Esophagus muscularis mucosa (tissue), 3 donors: ENCODE data around the gene PTPRN2.

ENCODE experiments used
- POLR2AphosphoS5 ChIP-seq, 2 donors: sonication (generic); formaldehyde crosslinking; IDR thresholded peaks; one replicate each; pipeline ENCODE4 v1.6.1; 2017; ENCODE audit warnings: antibody characterized with exemption in 2 of 2
- TF ChIP-seq, protein P1 (sequence below), 3 experiments: fragments of 200-600 bp in 2 of 3; fragments of 450-650 bp in 1 of 3; sonication (generic) in 2 of 3; IDR thresholded peaks; one replicate each; pipeline ENCODE4 v1.5.1; 2017 to 2019; ENCODE audit warnings: antibody characterized with exemption in 3 of 3, mild to moderate bottlenecking in 2 of 3, moderate library complexity in 1 of 3

DNA sequence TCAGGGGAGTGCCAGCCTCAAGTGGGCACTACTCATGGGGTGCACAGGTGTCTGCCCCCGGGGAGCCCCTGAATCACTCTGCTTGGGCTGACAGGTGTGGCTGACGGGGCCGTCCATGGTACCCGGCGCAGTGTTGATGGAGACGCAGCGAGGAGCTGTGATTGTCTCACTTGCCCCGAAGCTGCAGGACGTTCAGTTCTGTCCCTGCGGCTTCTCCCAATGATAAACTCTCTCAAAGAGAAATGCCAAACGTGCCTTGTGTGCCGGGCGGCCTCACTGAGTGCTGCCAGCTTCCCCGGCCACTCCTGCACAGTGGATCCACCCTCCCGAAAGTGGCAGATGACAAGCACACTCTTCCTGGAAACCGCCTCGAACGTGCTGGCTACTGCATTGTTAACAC, 1047.6 kb downstream of the PTPRN2 start:
- TF ChIP-seq, protein P1, sequence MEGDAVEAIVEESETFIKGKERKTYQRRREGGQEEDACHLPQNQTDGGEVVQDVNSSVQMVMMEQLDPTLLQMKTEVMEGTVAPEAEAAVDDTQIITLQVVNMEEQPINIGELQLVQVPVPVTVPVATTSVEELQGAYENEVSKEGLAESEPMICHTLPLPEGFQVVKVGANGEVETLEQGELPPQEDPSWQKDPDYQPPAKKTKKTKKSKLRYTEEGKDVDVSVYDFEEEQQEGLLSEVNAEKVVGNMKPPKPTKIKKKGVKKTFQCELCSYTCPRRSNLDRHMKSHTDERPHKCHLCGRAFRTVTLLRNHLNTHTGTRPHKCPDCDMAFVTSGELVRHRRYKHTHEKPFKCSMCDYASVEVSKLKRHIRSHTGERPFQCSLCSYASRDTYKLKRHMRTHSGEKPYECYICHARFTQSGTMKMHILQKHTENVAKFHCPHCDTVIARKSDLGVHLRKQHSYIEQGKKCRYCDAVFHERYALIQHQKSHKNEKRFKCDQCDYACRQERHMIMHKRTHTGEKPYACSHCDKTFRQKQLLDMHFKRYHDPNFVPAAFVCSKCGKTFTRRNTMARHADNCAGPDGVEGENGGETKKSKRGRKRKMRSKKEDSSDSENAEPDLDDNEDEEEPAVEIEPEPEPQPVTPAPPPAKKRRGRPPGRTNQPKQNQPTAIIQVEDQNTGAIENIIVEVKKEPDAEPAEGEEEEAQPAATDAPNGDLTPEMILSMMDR (IDR thresholded peaks at IDR 0.05) = no peak
- TF ChIP-seq POLR2AphosphoS5 (IDR thresholded peaks at IDR 0.05) = no peak
